G401 (cell line): ENCODE data around the gene IGFL3. TPM values are rescaled to one million over a fixed set of nuclear protein-coding genes. Genes with fewer than 3 reads are reported as not detected.
A peak's percentile ranks its signal among the peaks of the same experiment; 100 is the strongest.
"Not testable (repeated sequence)": the region's sequence is repeated elsewhere in the genome, so short reads cannot be mapped to it uniquely, and the experiment has no call there.

ENCODE experiments used
- DNase-seq: peaks from one replicate; pipeline ENCODE4 v3.0.0-alpha.2; 2015; ENCODE audit warnings: low spot score
- in situ Hi-C: cut with HindIII; loops from 2 replicates; pipeline ENCODE4 v1.10.0; 2016; ENCODE audit warnings: low sequenced_read_pairs, mixed read lengths
- total RNA-seq: library from RNA; depleted of rRNA; stranded (reverse); fragments of >200 nt; shearing (Covaris generic); gene quantifications from 2 replicates; pipeline ENCODE4 v1.2.3, GENCODE V29; 2014

IGFL3 gene
- total RNA-seq, 1 experiment from 2014 or later: 0.75 TPM

- in situ Hi-C loops: no loop called here
- DNase-seq: no peak
Measured at GRCh38 chr19:46131485-46132143, 7.1 kb upstream of the IGFL3 start.

- no peak for DNase-seq
- in situ Hi-C loops: no loop called here
Measured at GRCh38 chr19:46126086-46126580, 1.6 kb upstream of the IGFL3 start.

- in situ Hi-C loops: no loop called here
- DNase-seq: no peak
Measured at GRCh38 chr19:46125447-46125846, 959 bp upstream of the IGFL3 start.

GRCh38 chr19:46118136-46118535 lies 6.4 kb downstream of the IGFL3 start:
- no peak for DNase-seq
- in situ Hi-C loops: no loop called here

- DNase-seq: no peak
- in situ Hi-C loops: no loop called here
Measured at GRCh38 chr19:46116121-46116520, 8.4 kb downstream of the IGFL3 start.

- no peak for DNase-seq
- in situ Hi-C loops: no loop called here
Measured at GRCh38 chr19:46115396-46116106, 8.9 kb downstream of the IGFL3 start.

- in situ Hi-C loops: no loop called here
- no peak for DNase-seq
Measured at GRCh38 chr19:46113726-46114125, 10.8 kb downstream of the IGFL3 start.

- in situ Hi-C loops: no loop called here
- no peak for DNase-seq
Measured at GRCh38 chr19:46112527-46112926, 12.0 kb downstream of the IGFL3 start.

- in situ Hi-C loops: no loop called here
- no peak for DNase-seq
Measured at GRCh38 chr19:46111376-46111775, 13.1 kb downstream of the IGFL3 start.

GRCh38 chr19:46109876-46110275 lies 14.6 kb downstream of the IGFL3 start:
- in situ Hi-C loops: no loop called here
- DNase-seq: no peak

GRCh38 chr19:46107371-46107770 lies 17.1 kb downstream of the IGFL3 start:
- no peak for DNase-seq

GRCh38 chr19:46102333-46102732 lies 22.2 kb downstream of the IGFL3 start:
- in situ Hi-C loops, DNase-seq: not testable (repeated sequence)

More at GRCh38 chr19:46107371-46107770, 17.1 kb downstream of the IGFL3 start:
- in situ Hi-C loops: no loop called here

GRCh38 chr19:46101293-46101692 lies 23.2 kb downstream of the IGFL3 start:
- DNase-seq: no peak

GRCh38 chr19:46100344-46100743 lies 24.1 kb downstream of the IGFL3 start:
- in situ Hi-C loops: no loop called here
- no peak for DNase-seq

More at GRCh38 chr19:46101293-46101692, 23.2 kb downstream of the IGFL3 start:
- in situ Hi-C loops: no loop called here

- no peak for DNase-seq
- in situ Hi-C loops: no loop called here
Measured at GRCh38 chr19:46090444-46090843, 34.0 kb downstream of the IGFL3 start.

- DNase-seq: no peak
- in situ Hi-C loops: no loop called here
Measured at GRCh38 chr19:46089432-46089831, 35.1 kb downstream of the IGFL3 start.

- in situ Hi-C loops: no loop called here
Measured at GRCh38 chr19:46088101-46088500, 36.4 kb downstream of the IGFL3 start.

GRCh38 chr19:46085888-46086287 lies 38.6 kb downstream of the IGFL3 start:
- in situ Hi-C loops: no loop called here
- no peak for DNase-seq

More at GRCh38 chr19:46088101-46088500, 36.4 kb downstream of the IGFL3 start:
- DNase-seq: no peak

- in situ Hi-C loops: no loop called here
- DNase-seq: no peak
Measured at GRCh38 chr19:46082728-46083050, 41.8 kb downstream of the IGFL3 start.

GRCh38 chr19:46081928-46082727 lies 42.4 kb downstream of the IGFL3 start:
- DNase-seq: peak; percentile 21
- in situ Hi-C loops: no loop called here
